GM21529 (cell line): ENCODE data around the gene IL17F.

ENCODE experiments used
- ATAC-seq: cut with Tn5 transposase; IDR thresholded peaks from one replicate; pipeline ENCODE4 v1.9.1; 2021; ENCODE audit not compliant: unreplicated experiment

The IL17F gene

GRCh38 chr6:52244400-52244799 is at the start of gene IL17F:
Gene IL17F (minus strand): TSS chr6:52244500. CDS start chr6:52244429, 71 bp downstream.
- ATAC-seq = no peak

GRCh38 chr6:52293067-52293466 is 48.8 kb upstream of the IL17F start:
- no peak for ATAC-seq

- no peak for ATAC-seq
These were observed 44.5 kb upstream of the IL17F start for GRCh38 chr6:52288841-52289240.

GRCh38 chr6:52288216-52288615 is 43.9 kb upstream of the IL17F start:
- no peak for ATAC-seq

- no peak for ATAC-seq
These were observed 42.6 kb upstream of the IL17F start for GRCh38 chr6:52286798-52287432.

- no peak for ATAC-seq
These were observed 41.1 kb upstream of the IL17F start for GRCh38 chr6:52285177-52286068.

- ATAC-seq = peak; percentile 96
These were observed 40.3 kb upstream of the IL17F start, which contains the start of gene MCM3 for GRCh38 chr6:52284460-52285176. Gene MCM3 (minus strand): TSS chr6:52284742. CDS start chr6:52284674, 68 bp downstream.

GRCh38 chr6:52284131-52284459 is 39.8 kb upstream of the IL17F start:
- no peak for ATAC-seq

- no peak for ATAC-seq
These were observed 38.8 kb upstream of the IL17F start for GRCh38 chr6:52283111-52283510.

GRCh38 chr6:52276130-52276529 is 31.8 kb upstream of the IL17F start:
- ATAC-seq = no peak

GRCh38 chr6:52271852-52272460 is 27.7 kb upstream of the IL17F start:
- ATAC-seq = no peak

- peak; percentile 73 for ATAC-seq
These were observed 19.6 kb upstream of the IL17F start for GRCh38 chr6:52263709-52264540.

GRCh38 chr6:52262620-52263344 is 18.5 kb upstream of the IL17F start:
- no peak for ATAC-seq

GRCh38 chr6:52261229-52261628 is 16.9 kb upstream of the IL17F start:
- ATAC-seq = no peak

- no peak for ATAC-seq
These were observed 16.3 kb upstream of the IL17F start for GRCh38 chr6:52260634-52261033.

GRCh38 chr6:52255434-52255833 is 11.1 kb upstream of the IL17F start:
- ATAC-seq = no peak

- ATAC-seq = no peak
These were observed 10.6 kb upstream of the IL17F start for GRCh38 chr6:52254731-52255378.

GRCh38 chr6:52253494-52253893 is 9.2 kb upstream of the IL17F start:
- ATAC-seq = no peak

GRCh38 chr6:52251113-52251512 is 6.8 kb upstream of the IL17F start:
- no peak for ATAC-seq
